Psoas muscle (tissue), 8 donors: ENCODE measurements around the gene RAB11FIP4. TPM values are rescaled to one million over a fixed set of nuclear protein-coding genes. Genes with fewer than 3 reads are reported as not detected.

ENCODE experiments used
- ATAC-seq, 4 donors: fragments of 200-7000 bp; cut with Tn5 transposase; one replicate each; pipeline ENCODE4 v1.9.1; 2020; ENCODE audit warnings: moderate library complexity in 3 of 4, mild to moderate bottlenecking in 2 of 4
- DNase-seq, 2 donors: peaks; one replicate each; pipeline ENCODE4 v3.0.0-alpha.2; 2020
- H3K27ac ChIP-seq: fragments of 200-600 bp; one replicate; pipeline ENCODE4 v1.8.0; 2022
- H3K27me3 ChIP-seq, 3 donors: fragments of 200-600 bp in 1 of 3; one replicate each; pipeline versions ENCODE4 v1.6.1 to v1.8.0; 2013 to 2022; ENCODE audit warnings: low read length in 2 of 3, mild to moderate bottlenecking in 2 of 3, moderate library complexity in 1 of 3; ENCODE audit not compliant: insufficient read depth in 3 of 3
- H3K36me3 ChIP-seq, 2 donors: fragments of 200-600 bp in 1 of 2; one replicate each; pipeline versions ENCODE4 v1.6.1 to v1.8.0; 2013 to 2022; ENCODE audit warnings: low read depth in 1 of 2, mild to moderate bottlenecking in 1 of 2, moderate library complexity in 1 of 2; ENCODE audit not compliant: insufficient read depth in 1 of 2
- H3K4me1 ChIP-seq: fragments of 200-600 bp; one replicate; pipeline ENCODE4 v1.8.0; 2022
- H3K4me3 ChIP-seq: fragments of 200-600 bp; one replicate; pipeline ENCODE4 v1.8.0; 2022; ENCODE audit warnings: mild to moderate bottlenecking
- H3K9me3 ChIP-seq: fragments of 200-600 bp; one replicate; pipeline ENCODE4 v1.8.0; 2022
- CTCF ChIP-seq: fragments of 200-600 bp; IDR thresholded peaks from one replicate; pipeline ENCODE4 v1.8.0; 2022; ENCODE audit warnings: antibody characterized with exemption
- WGBS, 3 donors: extraction: QIAGEN DNeasy Blood & Tissue Kit; methylation state at CpG; one replicate each; pipeline versions ENCODE4 v1.1.6 to v1.1.7; 2013; 5-methylcytosine and 5-hydroxymethylcytosine counted together
- intact Hi-C, 2 donors: fragments of 100-400 bp; cut with DNase I; formaldehyde crosslinking; loops; one replicate each; pipeline versions ENCODE4 v1.11.0 to v1.14.2; 2022
- polyA plus RNA-seq, 3 donors: library from polyadenylated mRNA; stranded (reverse); fragments of 200-250 nt; gene quantifications; one replicate each; pipeline ENCODE4 v1.2.3, GENCODE V29; 2013
- total RNA-seq, 4 donors: library from RNA; stranded (reverse); fragmentation: NEBNext Ultra II Directional in 2 of 4; extraction: Animal tissue kit (Norgen Biotek cat#: 25700) in 2 of 4; gene quantifications; one replicate each; pipeline versions ENCODE4 v1.2.1 to v1.2.4, GENCODE V29; 2021 to 2023
- donor health status: healthy with polysubstance abuse.
- donor health status: DM: no; HTN: no; CAD: no; lungs with moderate emphysema.
- donor health status: Bipolar disorder and iron deficiency.
- donor health status: healthy.
- donor health status: DM: yes; HTN: yes; CAD: no.
- donor health status: DM: no; HTN: no; CAD: no.
- donor health status: DM: no; HTN: no; CAD: no.
- donor health status: DM: yes; HTN: yes; CAD: no.

Gene RAB11FIP4
- total and polyA plus RNA-seq, 7 donors: 0.04 to 1.8 (median 0.41) TPM

GRCh38 chr17:31521632-31522283 is 130.3 kb downstream of the RAB11FIP4 start:
- no peak for TF ChIP-seq CTCF
- Histone ChIP-seq H3K4me3 (no peak overlapping the region), H3K27me3 (no peaks in the 10 kb centered on the region), H3K27ac (no peak overlapping the region), H3K9me3 (no peaks in the 10 kb centered on the region), H3K4me1 (no peaks in the 10 kb centered on the region), H3K36me3 (no peaks in the 10 kb centered on the region)
- DNase-seq (no peak), ATAC-seq (no peak)
- WGBS, 3 donors: 89 to 94% (median 92%) methylated on average over 13 of the region's 13 CpGs
- intact Hi-C loops: no loop called here

GRCh38 chr17:31522284-31522931 is 130.9 kb downstream of the RAB11FIP4 start:
- H3K27me3 ChIP-seq: no peaks in the 10 kb centered on the region
- ATAC-seq (no peak), DNase-seq (no peak)
- intact Hi-C loops: no loop called here
- TF ChIP-seq CTCF: no peak
- no peak overlapping the region for H3K27ac ChIP-seq
- no peak overlapping the region for H3K4me3 ChIP-seq
- WGBS, 3 donors: 64 to 68% (median 65%) methylated on average over 16 of the region's 16 CpGs
- no peaks in the 10 kb centered on the region for H3K36me3 ChIP-seq
- no peaks in the 10 kb centered on the region for H3K4me1 ChIP-seq
- no peaks in the 10 kb centered on the region for H3K9me3 ChIP-seq

GRCh38 chr17:31522987-31523495 is 131.6 kb downstream of the RAB11FIP4 start:
- DNase-seq (no peak), ATAC-seq (no peak)
- no peaks in the 10 kb centered on the region for H3K36me3 ChIP-seq
- 83 to 90% (median 89%) methylated on average over 9 of the region's 9 CpGs for whole genome bisulfite sequencing, 3 donors
- no peaks in the 10 kb centered on the region for H3K27me3 ChIP-seq
- intact Hi-C loops: no loop called here
- TF ChIP-seq CTCF: no peak
- no peaks in the 10 kb centered on the region for H3K4me1 ChIP-seq
- H3K27ac ChIP-seq: no peak overlapping the region
- H3K4me3 ChIP-seq: no peak overlapping the region
- no peaks in the 10 kb centered on the region for H3K9me3 ChIP-seq

GRCh38 chr17:31523862-31524730 is 132.6 kb downstream of the RAB11FIP4 start:
- no peak overlapping the region for H3K4me3 ChIP-seq
- no peak for TF ChIP-seq CTCF
- WGBS, 3 donors: 94 to 96% (median 94%) methylated on average over 13 to 14 of the region's 14 CpGs
- no peaks in the 10 kb centered on the region for H3K27me3 ChIP-seq
- no peaks in the 10 kb centered on the region for H3K4me1 ChIP-seq
- H3K9me3 ChIP-seq: no peaks in the 10 kb centered on the region
- H3K27ac ChIP-seq: no peak overlapping the region
- intact Hi-C loops: loop anchor here in 1 of 2 donors (2.0 kb wide), 1 partner anchor 135 kb away; no protein-coding TSS in a partner anchor
- no peaks in the 10 kb centered on the region for H3K36me3 ChIP-seq
- no peak for ATAC-seq
- DNase-seq: no peak
